Epithelial cell of proximal tubule (primary cell): Measurements from ENCODE around the gene CDK5RAP2. TPM values are rescaled to one million over a fixed set of nuclear protein-coding genes. Genes with fewer than 3 reads are reported as not detected.
A peak's percentile ranks its signal among the peaks of the same experiment; 100 is the strongest.

ENCODE experiments used
- DNase-seq: peaks from one replicate; pipeline ENCODE4 v3.0.0-alpha.2; 2011; ENCODE audit warnings: low read depth
- H3K4me3 ChIP-seq: 2 replicates; pipeline ENCODE4 v1.5.1; 2011; ENCODE audit warnings: low read depth, mild to moderate bottlenecking, low read length
- total RNA-seq: library from RNA; depleted of rRNA; stranded (reverse); fragments of >200 nt; gene quantifications from 2 replicates; pipeline ENCODE4 v1.2.3, GENCODE V29; 2015
- TF ChIP-seq, protein P1 (sequence below): conservative IDR thresholded peaks from 2 replicates; pipeline ENCODE4 v1.5.1; 2012; ENCODE audit warnings: low read depth, mild to moderate bottlenecking, low read length

CDK5RAP2 gene
- total RNA-seq, 1 donor from 2014 or later = 38.7 TPM

DNA sequence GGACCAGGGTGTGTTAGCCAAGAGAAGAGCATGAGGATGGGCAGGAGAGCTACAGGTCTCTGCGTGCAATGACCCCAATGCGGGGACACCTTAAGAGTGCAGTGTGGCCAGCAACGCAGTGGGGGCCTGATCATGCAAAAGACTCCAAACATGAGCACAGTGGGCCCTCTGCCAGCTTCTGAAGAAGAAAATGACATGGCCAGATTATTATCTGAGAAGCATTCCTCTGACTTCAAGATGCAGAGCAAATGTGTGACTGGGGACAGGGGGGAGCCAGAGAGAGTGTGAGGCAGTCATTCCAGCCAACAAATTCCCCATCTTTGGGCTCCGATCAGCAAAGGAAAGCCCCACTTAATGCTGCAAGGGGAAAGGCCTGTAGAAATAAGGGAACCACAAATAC is 229.4 kb downstream of the CDK5RAP2 start:
- H3K4me3 ChIP-seq = no peak overlapping the region
- TF ChIP-seq, protein P1, sequence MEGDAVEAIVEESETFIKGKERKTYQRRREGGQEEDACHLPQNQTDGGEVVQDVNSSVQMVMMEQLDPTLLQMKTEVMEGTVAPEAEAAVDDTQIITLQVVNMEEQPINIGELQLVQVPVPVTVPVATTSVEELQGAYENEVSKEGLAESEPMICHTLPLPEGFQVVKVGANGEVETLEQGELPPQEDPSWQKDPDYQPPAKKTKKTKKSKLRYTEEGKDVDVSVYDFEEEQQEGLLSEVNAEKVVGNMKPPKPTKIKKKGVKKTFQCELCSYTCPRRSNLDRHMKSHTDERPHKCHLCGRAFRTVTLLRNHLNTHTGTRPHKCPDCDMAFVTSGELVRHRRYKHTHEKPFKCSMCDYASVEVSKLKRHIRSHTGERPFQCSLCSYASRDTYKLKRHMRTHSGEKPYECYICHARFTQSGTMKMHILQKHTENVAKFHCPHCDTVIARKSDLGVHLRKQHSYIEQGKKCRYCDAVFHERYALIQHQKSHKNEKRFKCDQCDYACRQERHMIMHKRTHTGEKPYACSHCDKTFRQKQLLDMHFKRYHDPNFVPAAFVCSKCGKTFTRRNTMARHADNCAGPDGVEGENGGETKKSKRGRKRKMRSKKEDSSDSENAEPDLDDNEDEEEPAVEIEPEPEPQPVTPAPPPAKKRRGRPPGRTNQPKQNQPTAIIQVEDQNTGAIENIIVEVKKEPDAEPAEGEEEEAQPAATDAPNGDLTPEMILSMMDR = no peak
- DNase-seq = no peak

DNA sequence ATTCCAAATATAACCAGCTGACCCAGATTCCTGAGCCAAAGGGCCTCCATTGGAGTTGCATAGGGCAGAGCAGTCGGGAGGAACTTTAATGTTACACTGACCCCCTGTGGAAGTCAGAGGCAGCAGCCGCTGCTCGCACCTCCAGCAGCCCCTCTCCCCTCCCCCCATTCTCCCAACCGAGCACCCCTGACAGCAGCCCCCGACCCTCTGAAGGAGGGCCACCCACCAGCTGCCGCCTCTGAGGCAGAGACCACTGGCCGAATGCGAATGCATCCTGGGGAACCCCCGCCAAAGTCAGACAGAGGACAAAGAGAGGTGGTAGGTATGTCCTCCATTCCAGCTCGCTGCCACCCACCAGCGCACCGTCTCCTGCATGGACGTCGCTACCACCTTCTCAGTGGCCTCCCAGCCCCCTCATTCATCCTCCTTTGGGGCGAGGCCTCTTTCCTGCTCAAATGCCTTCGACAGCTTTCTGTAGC is 231.0 kb downstream of the CDK5RAP2 start:
- no peak overlapping the region for H3K4me3 ChIP-seq

DNA sequence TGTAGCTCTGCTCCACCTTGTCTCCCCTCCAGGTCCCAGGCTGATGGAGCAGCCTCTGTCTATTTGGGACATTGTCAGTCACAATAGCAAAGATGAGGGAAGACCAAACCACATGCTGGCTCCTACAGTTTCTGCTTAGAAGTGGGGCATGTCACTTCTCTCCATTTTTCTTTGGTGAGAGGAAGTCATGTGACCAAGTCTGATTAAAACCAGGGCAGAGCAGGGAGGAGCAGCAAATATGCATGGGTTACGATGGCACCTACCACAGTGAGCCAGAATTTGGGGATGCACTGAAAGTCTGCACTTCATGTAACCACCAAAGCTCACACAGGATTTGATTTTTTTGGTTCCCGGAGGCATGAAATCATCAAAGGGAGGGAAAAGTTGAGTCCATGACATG is 234.6 kb downstream of the CDK5RAP2 start:
- no peak for DNase-seq
- TF ChIP-seq, protein P1 = no peak
- no peak overlapping the region for H3K4me3 ChIP-seq

More for the DNA sequence above, 231.0 kb downstream of the CDK5RAP2 start:
- TF ChIP-seq, protein P1 = peak; percentile 75
- DNase-seq = no peak

DNA sequence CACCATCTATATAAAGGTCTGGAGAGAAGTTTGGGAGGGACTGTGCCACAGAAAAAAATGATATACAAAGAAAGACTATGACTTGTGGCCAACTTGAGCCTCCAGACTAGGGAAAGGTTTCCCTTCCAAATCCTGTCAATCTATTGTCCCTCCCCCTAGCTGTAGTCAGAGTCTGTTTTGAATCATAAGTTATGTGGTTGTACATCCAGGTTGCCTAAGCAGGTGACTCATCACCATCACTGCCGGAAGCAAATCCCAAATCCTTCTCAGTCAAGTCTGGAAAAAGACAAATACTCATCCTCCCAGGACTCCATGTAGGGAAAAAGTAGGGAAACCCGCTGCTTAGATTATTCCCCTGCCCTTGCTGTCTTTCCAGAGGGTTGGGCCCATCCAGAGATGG is 235.7 kb downstream of the CDK5RAP2 start:
- DNase-seq = peak; percentile 70
- TF ChIP-seq, protein P1 = no peak
- H3K4me3 ChIP-seq = no peak overlapping the region

DNA sequence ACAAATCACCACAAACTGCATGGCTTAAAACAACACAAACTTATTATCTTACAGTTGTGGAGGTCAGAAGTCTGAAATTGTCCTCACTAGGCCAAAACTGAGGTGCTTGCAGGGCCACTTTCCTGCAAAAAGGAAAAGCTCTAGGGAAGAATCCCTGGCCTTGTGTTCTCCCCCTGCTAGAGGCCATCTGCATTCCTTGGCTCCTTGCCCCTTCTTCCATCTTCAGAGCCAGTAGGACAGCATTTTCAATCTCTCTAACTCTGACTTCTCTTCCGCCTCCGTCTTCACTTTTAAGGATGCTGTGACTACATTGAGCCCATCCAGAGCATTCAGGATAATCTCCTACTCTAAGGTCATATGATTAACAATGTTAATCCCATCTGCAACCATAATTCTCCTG is 236.6 kb downstream of the CDK5RAP2 start:
- no peak overlapping the region for H3K4me3 ChIP-seq
- no peak for DNase-seq
- TF ChIP-seq, protein P1 = no peak

Other genes with a start within 250 kb of the CDK5RAP2 start
- 9.9 and 11.1 TPM in 2 replicates for gene MEGF9, start 134.3 kb upstream of the CDK5RAP2 start, total RNA-seq
- 24.0 and 28.1 TPM in 2 replicates for gene FBXW2, start 213.2 kb upstream of the CDK5RAP2 start, total RNA-seq